Inflammatory macrophage treated with lipopolysaccharide for 1 hour (primary cell): Measurements from ENCODE around the gene SNX14.

ENCODE experiments used
- DNase-seq, 2 donors: peaks; one replicate each; pipeline ENCODE4 v3.0.0-alpha.2; 2020 to 2022

The SNX14 gene

DNA sequence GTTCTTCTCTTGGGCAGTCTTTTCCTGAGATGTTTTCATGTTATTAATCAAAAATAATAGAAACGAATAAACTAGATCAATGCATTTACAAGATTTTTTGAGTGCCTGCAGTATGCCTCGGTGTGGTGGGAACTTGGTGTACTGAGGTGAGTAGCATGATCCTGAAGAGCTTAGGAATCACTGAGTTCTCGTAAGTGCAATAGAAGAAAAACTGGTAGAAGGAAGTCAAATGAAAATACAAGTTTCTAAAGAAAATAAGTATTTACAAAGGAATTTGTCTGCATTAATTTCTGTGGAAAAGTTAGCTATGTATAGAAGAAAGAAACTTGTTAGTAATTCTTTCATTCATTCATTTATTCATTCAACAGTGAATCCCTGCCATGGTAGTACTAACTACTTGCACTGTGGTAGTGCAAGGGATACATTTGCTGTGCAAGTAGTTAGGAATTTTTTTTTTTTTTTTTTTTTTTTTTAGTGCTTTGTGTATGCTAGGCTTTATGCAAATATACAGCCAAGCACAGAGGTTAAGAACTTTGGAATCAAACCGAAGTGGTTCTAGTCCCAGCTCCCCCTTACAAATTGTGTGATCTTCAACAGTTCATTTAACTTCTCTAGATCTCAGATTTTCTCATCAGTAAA is 129.9 kb downstream of the SNX14 start:
- no peak for DNase-seq

DNA sequence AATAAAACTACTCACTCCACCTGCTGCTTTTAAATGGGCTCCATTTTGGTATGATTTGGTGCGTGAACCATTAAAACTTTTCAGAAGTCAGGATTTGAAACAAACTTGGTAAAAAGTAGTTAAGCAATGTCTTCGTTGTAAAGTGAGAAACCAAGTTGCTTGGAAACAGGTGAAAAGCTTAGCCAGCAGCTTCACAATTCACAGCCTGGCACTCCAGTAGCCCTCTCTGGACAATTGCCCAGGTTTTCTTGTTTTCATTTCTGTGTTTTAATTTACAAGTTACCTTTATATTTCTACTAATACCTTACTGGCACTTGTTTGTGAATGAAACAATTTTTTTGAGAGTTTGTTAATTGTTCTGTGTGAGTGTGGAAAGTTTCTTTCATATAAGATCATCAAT is 131.0 kb downstream of the SNX14 start:
- DNase-seq = no peak

DNA sequence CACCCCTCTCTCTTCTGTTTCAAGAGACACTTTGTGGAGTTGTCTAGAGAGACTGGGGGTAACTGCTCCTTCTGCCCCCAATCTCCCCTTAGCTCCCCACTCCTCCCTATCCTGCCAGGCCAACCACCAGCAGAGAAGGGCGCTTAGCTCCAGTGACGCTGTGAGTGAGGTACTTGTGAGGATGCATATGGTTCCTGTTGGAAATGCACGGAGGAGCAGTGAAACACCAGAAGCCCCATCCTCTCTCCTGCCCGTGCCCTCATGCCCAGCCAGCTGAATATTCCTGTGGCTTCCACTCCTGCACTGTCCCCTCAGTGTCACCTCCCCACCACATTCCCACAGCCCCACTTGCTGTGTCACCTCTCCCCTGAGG is 131.9 kb downstream of the SNX14 start:
- DNase-seq = no peak

DNA sequence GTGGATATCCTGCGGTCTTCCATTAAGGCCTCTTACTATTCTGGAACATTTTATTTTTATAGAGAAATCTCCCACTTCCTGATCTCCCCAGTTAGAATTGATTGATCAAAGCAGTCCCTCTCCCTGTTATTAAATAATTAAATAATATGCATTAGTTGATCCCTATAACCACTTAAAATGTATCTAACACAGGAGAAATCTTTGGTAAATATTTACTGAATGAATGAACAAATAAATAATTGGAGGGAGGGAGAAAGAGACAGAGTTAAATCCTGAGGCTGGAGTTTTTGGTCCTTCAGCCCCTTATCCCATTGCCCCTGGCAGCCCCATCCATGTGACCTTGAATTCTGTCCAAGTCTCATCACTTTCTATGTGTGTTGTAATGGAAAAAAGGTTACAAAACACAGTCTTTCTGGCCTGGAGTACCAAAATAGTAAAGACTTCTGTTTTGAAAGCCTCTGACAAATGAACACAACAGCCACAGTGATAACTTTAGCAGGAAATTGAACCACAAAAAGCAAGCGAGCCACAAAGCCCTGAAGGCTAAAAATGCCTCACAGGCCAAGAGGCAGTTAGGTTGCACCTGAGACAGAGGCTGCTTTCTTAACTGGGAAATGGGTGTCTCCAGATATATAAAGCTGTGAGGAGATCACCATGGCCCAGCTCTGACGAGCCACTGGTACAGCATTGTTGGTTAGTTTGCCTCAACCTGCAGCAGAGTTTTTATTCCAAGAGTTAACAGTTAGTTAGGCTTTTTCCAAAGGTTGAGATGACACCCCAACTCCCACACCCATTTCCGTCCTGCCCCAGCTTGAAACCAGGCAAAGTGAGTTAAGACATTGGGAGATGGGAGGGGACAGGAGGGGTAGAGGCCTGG is 132.5 kb downstream of the SNX14 start:
- DNase-seq = no peak

DNA sequence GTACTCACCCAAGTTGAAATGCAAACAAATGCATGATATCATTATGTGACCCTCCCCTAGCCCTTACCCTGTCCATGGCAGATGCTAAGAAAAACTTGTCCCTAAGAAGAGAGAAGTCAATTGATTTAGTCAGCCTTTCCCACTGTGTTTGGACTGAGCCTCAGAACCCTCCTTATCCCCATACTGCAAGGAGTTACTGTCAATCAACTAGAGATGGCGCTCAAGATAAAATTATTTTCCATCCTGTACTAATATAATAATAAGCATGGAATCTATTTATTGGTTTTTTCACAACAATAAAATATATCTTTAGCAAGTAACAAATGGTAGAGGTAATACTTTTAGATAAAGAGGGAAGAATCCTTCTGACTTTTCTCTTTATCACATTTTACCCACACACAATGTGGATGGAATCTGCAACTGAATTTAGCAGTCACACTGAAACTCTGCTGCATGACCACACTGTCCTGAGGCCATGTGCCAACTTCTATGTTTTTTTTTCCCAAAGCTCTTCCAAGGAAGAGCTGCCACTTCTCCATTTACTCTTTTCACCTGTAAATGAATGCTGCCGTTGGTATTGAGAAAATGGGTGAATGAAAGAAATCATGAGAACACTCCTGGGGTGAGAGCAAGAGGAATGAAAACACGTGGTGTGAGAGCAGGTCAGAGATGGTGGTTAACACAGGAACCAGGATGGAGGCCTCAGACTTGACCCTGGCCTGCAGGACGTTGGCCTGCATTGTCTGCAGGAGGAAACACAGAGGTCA is 133.3 kb downstream of the SNX14 start:
- DNase-seq = no peak

DNA sequence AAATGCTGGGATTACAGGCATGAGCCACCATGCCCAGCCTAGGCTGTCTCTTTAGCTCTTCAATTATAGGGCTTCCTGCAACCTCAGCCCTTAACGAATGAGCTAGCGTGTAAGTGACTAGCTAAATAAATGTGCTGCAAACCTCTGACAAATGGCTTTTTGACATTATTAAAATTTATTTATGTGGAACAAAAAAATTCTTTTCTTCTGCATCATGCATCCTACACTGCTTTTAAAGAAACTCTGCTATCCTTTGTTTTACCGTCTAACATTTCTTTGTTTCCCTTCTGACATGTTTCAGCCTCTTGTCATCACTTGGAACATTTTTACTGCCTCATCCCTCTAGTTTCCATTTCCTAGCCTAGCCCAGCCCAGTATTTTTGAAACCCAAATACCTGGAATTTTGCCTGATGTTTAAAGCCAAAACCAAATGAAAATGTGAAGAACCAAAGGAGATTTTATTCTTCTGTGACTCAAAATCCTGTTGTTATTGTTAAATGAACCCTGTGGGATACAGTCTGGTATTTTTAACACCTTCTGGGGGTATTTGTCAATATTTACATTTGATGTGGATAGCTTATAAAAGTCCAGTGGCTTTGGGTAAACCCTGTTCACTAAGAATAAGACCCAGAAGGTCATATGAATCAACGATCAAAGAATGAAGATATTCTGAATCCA is 134.3 kb downstream of the SNX14 start:
- DNase-seq = no peak

DNA sequence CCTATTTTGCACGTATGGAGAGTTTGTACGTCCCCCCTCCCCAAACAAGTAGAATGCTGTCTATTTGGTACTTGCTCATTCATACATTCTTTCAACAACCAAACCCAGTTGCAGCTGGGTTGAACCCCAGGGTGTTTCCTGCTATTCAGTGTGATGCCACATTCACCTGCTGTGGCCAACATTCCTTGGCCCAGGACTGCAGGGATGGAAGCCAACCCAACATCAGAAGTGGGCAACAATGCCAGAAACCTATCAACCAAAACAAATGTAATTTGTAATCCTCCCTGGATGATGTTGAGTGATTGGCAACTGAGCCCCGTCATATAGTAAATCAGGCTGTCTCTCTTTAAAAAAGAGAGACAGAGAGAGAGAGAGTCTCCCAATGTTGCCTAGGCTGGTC is 134.9 kb downstream of the SNX14 start:
- no peak for DNase-seq

DNA sequence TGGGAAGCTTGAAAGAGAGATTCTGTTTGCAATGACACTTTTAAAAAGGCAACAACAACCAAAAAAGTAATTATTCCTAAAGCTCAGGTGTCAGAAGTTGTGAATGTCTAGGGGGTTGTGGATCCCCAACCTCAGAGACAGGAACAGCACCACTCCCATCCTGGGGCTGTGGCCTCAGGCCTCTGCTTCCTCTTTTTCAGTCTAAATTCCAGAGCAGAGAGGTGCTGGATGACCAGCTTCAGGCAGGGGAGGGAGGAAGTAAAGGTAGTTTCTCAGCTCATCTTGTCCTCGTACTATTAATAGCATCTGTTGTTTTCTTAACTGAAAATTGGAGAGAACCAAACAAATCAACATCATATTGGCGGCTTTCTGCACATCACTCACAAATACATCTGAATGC is 135.5 kb downstream of the SNX14 start:
- DNase-seq = no peak

DNA sequence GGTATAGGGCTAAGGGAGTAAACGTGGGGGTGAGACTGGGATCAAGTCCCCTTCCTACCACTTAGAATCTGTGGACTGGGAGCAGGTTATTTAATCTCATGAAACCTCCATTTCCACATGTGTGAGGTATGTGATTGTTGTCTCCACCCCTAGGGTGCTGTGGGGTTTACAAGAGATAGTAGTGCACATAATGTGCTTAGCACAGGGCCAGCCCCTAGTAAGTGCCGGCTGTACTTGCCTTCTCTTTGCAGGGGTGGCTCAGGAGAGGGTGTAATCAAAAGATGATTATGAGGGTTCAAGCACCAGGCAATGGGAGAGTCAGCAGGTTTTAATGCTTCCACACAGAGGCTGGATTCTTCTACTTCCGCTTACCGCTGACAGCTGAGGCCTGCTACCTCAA is 136.9 kb downstream of the SNX14 start:
- DNase-seq = no peak
